Measurements from ENCODE around the gene CLSTN3. TPM values are rescaled to one million over a fixed set of nuclear protein-coding genes. Genes with fewer than 3 reads are reported as not detected.
A peak's percentile ranks its signal among the peaks of the same experiment; 100 is the strongest.
"Not testable (repeated sequence)": the region's sequence is repeated elsewhere in the genome, so short reads cannot be mapped to it uniquely, and the experiment has no call there.

CLSTN3 gene
- total and polyA plus RNA-seq, 2 donors from 2014 or later: 33.0 to 64.2 TPM

GRCh38 chr12:7103837-7104584, 26.2 kb upstream of the CLSTN3 start:
- intact Hi-C loops (cut with DNase I): no loop called here
- no peak for FAIRE-seq
- TF ChIP-seq, protein P1, sequence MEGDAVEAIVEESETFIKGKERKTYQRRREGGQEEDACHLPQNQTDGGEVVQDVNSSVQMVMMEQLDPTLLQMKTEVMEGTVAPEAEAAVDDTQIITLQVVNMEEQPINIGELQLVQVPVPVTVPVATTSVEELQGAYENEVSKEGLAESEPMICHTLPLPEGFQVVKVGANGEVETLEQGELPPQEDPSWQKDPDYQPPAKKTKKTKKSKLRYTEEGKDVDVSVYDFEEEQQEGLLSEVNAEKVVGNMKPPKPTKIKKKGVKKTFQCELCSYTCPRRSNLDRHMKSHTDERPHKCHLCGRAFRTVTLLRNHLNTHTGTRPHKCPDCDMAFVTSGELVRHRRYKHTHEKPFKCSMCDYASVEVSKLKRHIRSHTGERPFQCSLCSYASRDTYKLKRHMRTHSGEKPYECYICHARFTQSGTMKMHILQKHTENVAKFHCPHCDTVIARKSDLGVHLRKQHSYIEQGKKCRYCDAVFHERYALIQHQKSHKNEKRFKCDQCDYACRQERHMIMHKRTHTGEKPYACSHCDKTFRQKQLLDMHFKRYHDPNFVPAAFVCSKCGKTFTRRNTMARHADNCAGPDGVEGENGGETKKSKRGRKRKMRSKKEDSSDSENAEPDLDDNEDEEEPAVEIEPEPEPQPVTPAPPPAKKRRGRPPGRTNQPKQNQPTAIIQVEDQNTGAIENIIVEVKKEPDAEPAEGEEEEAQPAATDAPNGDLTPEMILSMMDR (IDR thresholded peaks at IDR 0.05; ENCODE audit: borderline replicate concordance, extremely low read depth, insufficient read depth): no peak
- no peaks in the 10 kb centered on the region for H3K9me3 ChIP-seq (ENCODE audit: control insufficient read depth in 2 of 3, insufficient read depth in 1 of 3, low read length in 3 of 3)
- H3K9ac ChIP-seq (ENCODE audit: low read length in 3 of 3): no peak overlapping the region
- no peak overlapping the region for H3K4me3 ChIP-seq (ENCODE audit: low read length in 3 of 3)
- peaks cover 0 to 3% (median 0%) of the 10 kb centered on the region in 3 donors for H3K4me1 ChIP-seq (ENCODE audit: control insufficient read depth in 2 of 3, insufficient read depth in 2 of 3, low read depth in 1 of 3, low read length in 3 of 3)
- H3K36me3 ChIP-seq (ENCODE audit: control insufficient read depth in 2 of 3, insufficient read depth in 3 of 3, low read length in 3 of 3): no peaks in the 10 kb centered on the region
- H3K27ac ChIP-seq (ENCODE audit: low read depth in 2 of 2, low read length in 2 of 2): no peak overlapping the region
- no peak for DNase-seq
- H3K27me3 ChIP-seq (ENCODE audit: control insufficient read depth, insufficient read depth, low read length): no peaks in the 10 kb centered on the region

GRCh38 chr12:7106082-7106481, 24.1 kb upstream of the CLSTN3 start:
- no peaks in the 10 kb centered on the region for H3K9me3 ChIP-seq (ENCODE audit: control insufficient read depth in 2 of 3, insufficient read depth in 1 of 3, low read length in 3 of 3)
- intact Hi-C loops (cut with DNase I): no loop called here
- no peak for FAIRE-seq
- peaks cover 0 to 8% (median 0%) of the 10 kb centered on the region in 3 donors for H3K4me1 ChIP-seq (ENCODE audit: control insufficient read depth in 2 of 3, insufficient read depth in 2 of 3, low read depth in 1 of 3, low read length in 3 of 3)
- H3K27me3 ChIP-seq (ENCODE audit: control insufficient read depth, insufficient read depth, low read length): no peaks in the 10 kb centered on the region
- no peak overlapping the region for H3K27ac ChIP-seq (ENCODE audit: low read depth in 2 of 2, low read length in 2 of 2)
- no peak for DNase-seq
- H3K36me3 ChIP-seq (ENCODE audit: control insufficient read depth in 2 of 3, insufficient read depth in 3 of 3, low read length in 3 of 3): no peaks in the 10 kb centered on the region
- H3K9ac ChIP-seq (ENCODE audit: low read length in 3 of 3): no peak overlapping the region
- TF ChIP-seq, protein P1 (IDR thresholded peaks at IDR 0.05; ENCODE audit: borderline replicate concordance, extremely low read depth, insufficient read depth): no peak
- H3K4me3 ChIP-seq (ENCODE audit: low read length in 3 of 3): no peak overlapping the region

GRCh38 chr12:7107181-7107580, 23.0 kb upstream of the CLSTN3 start:
- DNase-seq; intact Hi-C loops (cut with DNase I); H3K27me3 ChIP-seq (ENCODE audit: control insufficient read depth, insufficient read depth, low read length); H3K4me3 ChIP-seq (ENCODE audit: low read length in 3 of 3); H3K9me3 ChIP-seq (ENCODE audit: control insufficient read depth in 2 of 3, insufficient read depth in 1 of 3, low read length in 3 of 3); H3K4me1 ChIP-seq (ENCODE audit: control insufficient read depth in 2 of 3, insufficient read depth in 2 of 3, low read depth in 1 of 3, low read length in 3 of 3); H3K9ac ChIP-seq (ENCODE audit: low read length in 3 of 3); H3K36me3 ChIP-seq (ENCODE audit: control insufficient read depth in 2 of 3, insufficient read depth in 3 of 3, low read length in 3 of 3); H3K27ac ChIP-seq (ENCODE audit: low read depth in 2 of 2, low read length in 2 of 2): not testable (repeated sequence)
- FAIRE-seq: peak; percentile 46

- Histone ChIP-seq H3K9me3 (ENCODE audit: control insufficient read depth in 2 of 3, insufficient read depth in 1 of 3, low read length in 3 of 3) (no peaks in the 10 kb centered on the region), H3K4me3 (ENCODE audit: low read length in 3 of 3) (peak overlapping the region; percentile 58 to 77 (median 71)), H3K36me3 (ENCODE audit: control insufficient read depth in 2 of 3, insufficient read depth in 3 of 3, low read length in 3 of 3) (no peaks in the 10 kb centered on the region), H3K27ac (ENCODE audit: low read depth in 2 of 2, low read length in 2 of 2) (peak overlapping the region; percentile 59 to 90), H3K27me3 (ENCODE audit: control insufficient read depth, insufficient read depth, low read length) (no peaks in the 10 kb centered on the region), H3K9ac (ENCODE audit: low read length in 3 of 3) (peak overlapping the region in 2 of 3 donors; percentile 5 to 91), H3K4me1 (ENCODE audit: control insufficient read depth in 2 of 3, insufficient read depth in 2 of 3, low read depth in 1 of 3, low read length in 3 of 3) (peaks cover 0 to 8% (median 0%) of the 10 kb centered on the region in 3 donors)
- FAIRE-seq (no peak), DNase-seq (no peak)
- TF ChIP-seq, protein P1 (IDR thresholded peaks at IDR 0.05; ENCODE audit: borderline replicate concordance, extremely low read depth, insufficient read depth): no peak
- intact Hi-C loops (cut with DNase I): no loop called here
These were observed 22.6 kb upstream of the CLSTN3 start for GRCh38 chr12:7107636-7108002.

Data from kidney (tissue), 14 donors.